ENCODE measurements around the gene LRRC8E. TPM values are rescaled to one million over a fixed set of nuclear protein-coding genes. Genes with fewer than 3 reads are reported as not detected.

LRRC8E gene
- total RNA-seq, 4 donors from 2014 or later: 0.15 to 2.1 TPM; not detected in 2

- peak within 1 kb of the TSS; percentile 32 to 53 for H3K4me3 ChIP-seq
- no peaks in the 10 kb centered on the region for H3K9me3 ChIP-seq
- H3K27ac ChIP-seq: peak within 1 kb of the TSS; percentile 97 to 99
- H3K4me1 ChIP-seq: peaks cover 26 to 63% of the 10 kb centered on the region in 2 donors
- no peaks in the 10 kb centered on the region for H3K36me3 ChIP-seq
- DNase-seq: peak; percentile 75 to 87
- intact Hi-C loops (cut with DNase I; ENCODE audit: low total_unique reads): no loop called here
- peak in 1 of 2 donors; percentile 48 for TF ChIP-seq POLR2A (IDR thresholded peaks at IDR 0.05)
- TF ChIP-seq, protein P1, sequence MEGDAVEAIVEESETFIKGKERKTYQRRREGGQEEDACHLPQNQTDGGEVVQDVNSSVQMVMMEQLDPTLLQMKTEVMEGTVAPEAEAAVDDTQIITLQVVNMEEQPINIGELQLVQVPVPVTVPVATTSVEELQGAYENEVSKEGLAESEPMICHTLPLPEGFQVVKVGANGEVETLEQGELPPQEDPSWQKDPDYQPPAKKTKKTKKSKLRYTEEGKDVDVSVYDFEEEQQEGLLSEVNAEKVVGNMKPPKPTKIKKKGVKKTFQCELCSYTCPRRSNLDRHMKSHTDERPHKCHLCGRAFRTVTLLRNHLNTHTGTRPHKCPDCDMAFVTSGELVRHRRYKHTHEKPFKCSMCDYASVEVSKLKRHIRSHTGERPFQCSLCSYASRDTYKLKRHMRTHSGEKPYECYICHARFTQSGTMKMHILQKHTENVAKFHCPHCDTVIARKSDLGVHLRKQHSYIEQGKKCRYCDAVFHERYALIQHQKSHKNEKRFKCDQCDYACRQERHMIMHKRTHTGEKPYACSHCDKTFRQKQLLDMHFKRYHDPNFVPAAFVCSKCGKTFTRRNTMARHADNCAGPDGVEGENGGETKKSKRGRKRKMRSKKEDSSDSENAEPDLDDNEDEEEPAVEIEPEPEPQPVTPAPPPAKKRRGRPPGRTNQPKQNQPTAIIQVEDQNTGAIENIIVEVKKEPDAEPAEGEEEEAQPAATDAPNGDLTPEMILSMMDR (IDR thresholded peaks at IDR 0.05): peak in 2 of 4 experiments; percentile 32 to 46
- no peaks in the 10 kb centered on the region for H3K27me3 ChIP-seq
Observed at GRCh38 chr19:7926021-7926726, 37.9 kb downstream of the LRRC8E start, which contains the start of gene CTXN1. Gene CTXN1, minus strand, starts transcription at chr19:7926135. Its CDS starts 597 bp downstream, at chr19:7925538.

DNA sequence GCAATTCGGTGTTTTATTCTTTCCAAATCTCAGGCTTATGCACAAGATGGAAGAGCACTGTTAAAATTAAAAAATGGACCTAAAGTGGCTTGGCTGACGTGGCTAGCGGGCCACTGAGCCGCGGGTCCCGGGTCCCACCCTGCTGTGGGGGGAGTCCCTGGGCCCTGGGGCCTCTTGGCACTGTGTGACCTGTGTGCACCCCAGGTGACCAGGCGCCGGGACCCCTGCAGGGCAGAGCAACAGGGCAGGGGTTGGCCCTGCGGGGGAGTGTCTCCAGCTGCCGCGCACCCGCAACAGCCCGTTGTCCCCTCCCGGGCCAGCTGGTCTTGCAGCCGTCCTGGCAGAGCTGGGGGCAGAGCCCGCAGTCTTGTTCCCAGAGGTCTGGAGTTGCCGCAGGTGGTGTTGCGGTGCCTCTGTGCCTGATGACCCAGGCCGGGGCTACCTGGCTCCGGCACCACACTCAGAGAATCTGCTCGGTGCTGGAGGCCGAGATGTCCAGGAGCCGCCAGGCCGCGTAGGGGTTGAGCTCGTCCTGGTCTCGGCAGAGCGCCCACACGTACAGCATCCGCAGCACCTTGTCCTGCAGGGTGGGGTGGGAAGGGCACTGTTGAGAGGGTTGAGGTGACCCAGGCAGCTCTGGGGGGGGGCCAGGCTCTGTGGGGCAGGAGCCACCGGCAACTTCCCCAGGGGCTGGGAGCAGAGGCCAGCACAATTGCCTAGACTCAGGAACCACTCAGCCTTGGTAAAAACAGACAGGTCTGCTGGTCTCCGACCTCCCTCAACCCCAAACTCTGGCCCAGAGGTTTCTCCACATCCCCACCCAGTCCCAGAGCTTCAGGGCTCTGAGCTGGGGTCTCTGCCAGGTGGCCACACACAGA lies 38.7 kb downstream of the LRRC8E start:
- Histone ChIP-seq H3K9me3 (no peaks in the 10 kb centered on the region), H3K27ac (peak overlapping the region; percentile 97 to 99), H3K36me3 (no peaks in the 10 kb centered on the region), H3K27me3 (no peaks in the 10 kb centered on the region), H3K4me3 (peak overlapping the region in 1 of 2 donors; percentile 53), H3K4me1 (peaks cover 18 to 62% of the 10 kb centered on the region in 2 donors)
- TF ChIP-seq, protein P1 (IDR thresholded peaks at IDR 0.05): no peak
- TF ChIP-seq POLR2A (IDR thresholded peaks at IDR 0.05): no peak
- DNase-seq: peak in 1 of 2 donors; percentile 50
- intact Hi-C loops (cut with DNase I; ENCODE audit: low total_unique reads): no loop called here

GRCh38 chr19:7927605-7928333 lies 39.5 kb downstream of the LRRC8E start:
- Histone ChIP-seq H3K27ac (peak overlapping the region; percentile 97 to 99), H3K9me3 (no peaks in the 10 kb centered on the region), H3K4me3 (peak overlapping the region in 1 of 2 donors; percentile 17), H3K4me1 (peaks cover 10 to 54% of the 10 kb centered on the region in 2 donors), H3K36me3 (no peaks in the 10 kb centered on the region), H3K27me3 (no peaks in the 10 kb centered on the region)
- DNase-seq: peak in 1 of 2 donors; percentile 46
- no peak for TF ChIP-seq POLR2A (IDR thresholded peaks at IDR 0.05)
- TF ChIP-seq, protein P1 (IDR thresholded peaks at IDR 0.05): no peak
- intact Hi-C loops (cut with DNase I; ENCODE audit: low total_unique reads): no loop called here

GRCh38 chr19:7928334-7928706 lies 40.0 kb downstream of the LRRC8E start:
- Histone ChIP-seq H3K4me3 (peak overlapping the region; percentile 17), H3K4me1 (peaks cover 8 to 54% of the 10 kb centered on the region in 2 donors), H3K27me3 (no peaks in the 10 kb centered on the region), H3K27ac (peak overlapping the region; percentile 97 to 99), H3K36me3 (no peaks in the 10 kb centered on the region), H3K9me3 (no peaks in the 10 kb centered on the region)
- peak in 1 of 2 donors; percentile 66 for DNase-seq
- TF ChIP-seq, protein P1 (IDR thresholded peaks at IDR 0.05): peak in 1 of 4 experiments; percentile 27
- TF ChIP-seq POLR2A (IDR thresholded peaks at IDR 0.05): no peak
- intact Hi-C loops (cut with DNase I; ENCODE audit: low total_unique reads): no loop called here

Measured in uterus (tissue), 4 donors.